ENCODE results near the gene TRIM65. TPM values are rescaled to one million over a fixed set of nuclear protein-coding genes. Genes with fewer than 3 reads are reported as not detected.
"Not testable (repeated sequence)": the region's sequence is repeated elsewhere in the genome, so short reads cannot be mapped to it uniquely, and the experiment has no call there.

TRIM65 gene
- polyA plus RNA-seq, 3 donors, result 11.1 to 15.3 (median 11.7) TPM

- H3K27ac ChIP-seq (ENCODE audit: low read depth, low read length), result no peak overlapping the region
- 79 to 90% (median 90%) methylated on average over 13 of the region's 13 CpGs for WGBS, 3 donors
Measured at GRCh38 chr17:75900691-75901533, 4.2 kb upstream of the TRIM65 start.

GRCh38 chr17:75899767-75900468, 3.2 kb upstream of the TRIM65 start:
- H3K27ac ChIP-seq (ENCODE audit: low read depth, low read length), result no peak overlapping the region
- 88 to 89% (median 89%) methylated on average over 23 of the region's 23 CpGs for WGBS, 3 donors

GRCh38 chr17:75899353-75899752, 2.6 kb upstream of the TRIM65 start:
- H3K27ac ChIP-seq (ENCODE audit: low read depth, low read length), result no peak overlapping the region
- 86 to 94% (median 90%) methylated on average over 13 of the region's 13 CpGs for WGBS, 3 donors

GRCh38 chr17:75898791-75899190, 2.0 kb upstream of the TRIM65 start:
- 96 to 97% (median 97%) methylated on average over 16 of the region's 16 CpGs for WGBS, 3 donors
- H3K27ac ChIP-seq (ENCODE audit: low read depth, low read length), result no peak overlapping the region

GRCh38 chr17:75898065-75898464, 1.3 kb upstream of the TRIM65 start:
- H3K27ac ChIP-seq (ENCODE audit: low read depth, low read length), result no peak overlapping the region
- WGBS, 3 donors, result 86 to 93% (median 87%) methylated on average over 8 of the region's 8 CpGs

GRCh38 chr17:75897160-75898019, 639 bp upstream of the TRIM65 start:
- 46 to 62% (median 48%) methylated on average over 30 to 37 of the region's 37 CpGs for WGBS, 3 donors
- H3K27ac ChIP-seq (ENCODE audit: low read depth, low read length), result no peak overlapping the region

GRCh38 chr17:75895370-75896155, 1.2 kb downstream of the TRIM65 start:
- WGBS, 3 donors, result 21 to 45% (median 24%) methylated on average over 28 of the region's 28 CpGs
- no peak overlapping the region for H3K27ac ChIP-seq (ENCODE audit: low read depth, low read length)

- H3K27ac ChIP-seq (ENCODE audit: low read depth, low read length), result no peak overlapping the region
Measured at GRCh38 chr17:75894049-75894733, 2.6 kb downstream of the TRIM65 start.

GRCh38 chr17:75893305-75894048, 3.3 kb downstream of the TRIM65 start:
- no peak overlapping the region for H3K27ac ChIP-seq (ENCODE audit: low read depth, low read length)
- 90 to 94% (median 92%) methylated on average over 18 of the region's 18 CpGs for WGBS, 3 donors

More at GRCh38 chr17:75894049-75894733, 2.6 kb downstream of the TRIM65 start:
- WGBS, 3 donors, result 71 to 83% (median 73%) methylated on average over 22 of the region's 22 CpGs

- WGBS, 3 donors, result 88 to 90% (median 90%) methylated on average over 16 of the region's 16 CpGs
- H3K27ac ChIP-seq (ENCODE audit: low read depth, low read length), result no peak overlapping the region
Measured at GRCh38 chr17:75892556-75893224, 4.1 kb downstream of the TRIM65 start.

- no peak overlapping the region for H3K27ac ChIP-seq (ENCODE audit: low read depth, low read length)
- WGBS, 3 donors, result 82 to 83% (median 83%) methylated on average over 32 of the region's 32 CpGs
Measured at GRCh38 chr17:75891605-75892555, 4.9 kb downstream of the TRIM65 start.

GRCh38 chr17:75891022-75891604, 5.6 kb downstream of the TRIM65 start:
- no peak overlapping the region for H3K27ac ChIP-seq (ENCODE audit: low read depth, low read length)
- 85 to 95% (median 93%) methylated on average over 31 of the region's 31 CpGs for WGBS, 3 donors

- WGBS, 3 donors, result 74 to 82% (median 79%) methylated on average over 6 of the region's 6 CpGs
Measured at GRCh38 chr17:75889454-75889853, 7.3 kb downstream of the TRIM65 start.

GRCh38 chr17:75888484-75888883, 8.3 kb downstream of the TRIM65 start:
- H3K27ac ChIP-seq (ENCODE audit: low read depth, low read length), result no peak overlapping the region
- WGBS, 3 donors, result 84 to 85% (median 84%) methylated on average over 6 of the region's 6 CpGs

More at GRCh38 chr17:75889454-75889853, 7.3 kb downstream of the TRIM65 start:
- H3K27ac ChIP-seq (ENCODE audit: low read depth, low read length), result no peak overlapping the region

- WGBS, 3 donors, result 80 to 83% (median 80%) methylated on average over 9 of the region's 9 CpGs
Measured at GRCh38 chr17:75885860-75886259, 10.9 kb downstream of the TRIM65 start.

More at GRCh38 chr17:75885860-75886259, 10.9 kb downstream of the TRIM65 start:
- H3K27ac ChIP-seq (ENCODE audit: low read depth, low read length), result not testable (repeated sequence)

Data from adipose tissue (tissue), 3 donors.